CD14-positive monocyte (primary cell): ENCODE results near the gene BCR. TPM values are rescaled to one million over a fixed set of nuclear protein-coding genes. Genes with fewer than 3 reads are reported as not detected.

Source experiments
- DNase-seq, 3 donors: peaks; one replicate each; pipeline ENCODE4 v3.0.0-alpha.2; 2011 to 2022
- H2AFZ ChIP-seq: 2 replicates; pipeline ENCODE4 v1.6.0; 2012; ENCODE audit warnings: mild to moderate bottlenecking, low read depth, low read length, inconsistent platforms; ENCODE audit not compliant: insufficient read depth, poor library complexity, severe bottlenecking
- H3K27ac ChIP-seq, 2 donors: 1 replicate in 1 of 2; 2 replicates in 1 of 2; pipeline ENCODE4 v1.5.1; 2012 to 2013; ENCODE audit warnings: low read length in 2 of 2, control low read depth in 1 of 2, inconsistent platforms in 1 of 2, low read depth in 1 of 2, mild to moderate bottlenecking in 1 of 2
- H3K27me3 ChIP-seq, 2 donors: one replicate each; pipeline versions ENCODE4 v1.6.0 to v1.6.1; 2011 to 2013; ENCODE audit warnings: low read length in 2 of 2; ENCODE audit not compliant: control insufficient read depth in 2 of 2, insufficient read depth in 2 of 2
- H3K36me3 ChIP-seq, 2 donors: replicated peaks in 1 of 2; 1 replicate in 1 of 2; 2 replicates in 1 of 2; pipeline versions ENCODE4 v1.5.1 to v1.6.1; 2012 to 2013; ENCODE audit warnings: low read length in 2 of 2, control low read depth in 1 of 2, inconsistent platforms in 1 of 2, mild to moderate bottlenecking in 1 of 2; ENCODE audit not compliant: insufficient read depth in 2 of 2, control insufficient read depth in 1 of 2
- H3K4me1 ChIP-seq, 2 donors: 1 replicate in 1 of 2; 2 replicates in 1 of 2; pipeline versions ENCODE4 v1.5.1 to v1.6.1; 2012 to 2013; ENCODE audit warnings: low read length in 2 of 2, control low read depth in 1 of 2, inconsistent platforms in 1 of 2, mild to moderate bottlenecking in 1 of 2, moderate library complexity in 1 of 2; ENCODE audit not compliant: insufficient read depth in 2 of 2, control insufficient read depth in 1 of 2
- H3K4me2 ChIP-seq: replicated peaks from 2 replicates; pipeline ENCODE3; 2012; ENCODE audit warnings: low read length, moderate library complexity, mild to moderate bottlenecking; ENCODE audit not compliant: poor library complexity, severe bottlenecking; ENCODE audit errors: extremely low read depth
- H3K4me3 ChIP-seq, 3 experiments: fragments of 200-600 bp in 1 of 3; sonication (generic) in 1 of 3; replicated peaks in 1 of 3; 1 replicate in 2 of 3; 2 replicates in 1 of 3; pipeline ENCODE4 v1.5.1; 2011 to 2013; ENCODE audit warnings: low read length in 3 of 3, mild to moderate bottlenecking in 3 of 3, control low read depth in 2 of 3, low read depth in 2 of 3, inconsistent platforms in 1 of 3, moderate library complexity in 1 of 3
- H3K79me2 ChIP-seq: 2 replicates; pipeline ENCODE4 v1.6.0; 2012; ENCODE audit warnings: mild to moderate bottlenecking, control low read depth, inconsistent platforms, low read length, moderate library complexity; ENCODE audit not compliant: insufficient read depth
- H3K9ac ChIP-seq: 2 replicates; pipeline ENCODE4 v1.6.0; 2017; ENCODE audit warnings: low read length, mild to moderate bottlenecking; ENCODE audit not compliant: insufficient read depth, poor library complexity, severe bottlenecking
- H3K9me3 ChIP-seq, 2 donors: replicated peaks in 1 of 2; 1 replicate in 1 of 2; 2 replicates in 1 of 2; pipeline versions ENCODE4 v1.5.1 to v1.6.1; 2012 to 2013; ENCODE audit warnings: low read length in 2 of 2, control low read depth in 1 of 2; ENCODE audit not compliant: control insufficient read depth in 1 of 2, insufficient read depth in 1 of 2
- H4K20me1 ChIP-seq: 2 replicates; pipeline ENCODE4 v1.6.0; 2012; ENCODE audit warnings: mild to moderate bottlenecking, low read length, control low read depth, moderate library complexity; ENCODE audit not compliant: insufficient read depth
- H3K27ac Mint-ChIP-seq, 7 donors: one replicate each; pipeline ENCODE4 v1.8.0; 2020; ENCODE audit warnings: mild to moderate bottlenecking in 7 of 7, mixed read lengths in 7 of 7, moderate library complexity in 6 of 7, inconsistent platforms in 2 of 7
- H3K27me3 Mint-ChIP-seq, 3 donors: one replicate each; pipeline ENCODE4 v1.8.0; 2021 to 2022; ENCODE audit warnings: low read depth in 3 of 3, mild to moderate bottlenecking in 3 of 3, mixed read lengths in 3 of 3, moderate library complexity in 3 of 3, inconsistent platforms in 1 of 3
- H3K36me3 Mint-ChIP-seq, 2 donors: one replicate each; pipeline ENCODE4 v1.8.0; 2020; ENCODE audit warnings: mixed read lengths in 2 of 2, inconsistent platforms in 1 of 2, mild to moderate bottlenecking in 1 of 2
- H3K4me1 Mint-ChIP-seq: one replicate; pipeline ENCODE4 v1.8.0; 2020; ENCODE audit warnings: mild to moderate bottlenecking, mixed read lengths
- H3K4me3 Mint-ChIP-seq, 2 donors: one replicate each; pipeline ENCODE4 v1.8.0; 2020; ENCODE audit warnings: mild to moderate bottlenecking in 2 of 2, mixed read lengths in 2 of 2, moderate library complexity in 1 of 2
- H3K9me3 Mint-ChIP-seq, 7 donors: one replicate each; pipeline ENCODE4 v1.8.0; 2020 to 2022; ENCODE audit warnings: mixed read lengths in 7 of 7, mild to moderate bottlenecking in 6 of 7, moderate library complexity in 6 of 7, inconsistent platforms in 2 of 7
- CTCF ChIP-seq: fragments of 200-600 bp; IDR thresholded peaks from one replicate; pipeline ENCODE4 v1.8.0; 2022; ENCODE audit warnings: antibody characterized with exemption, mild to moderate bottlenecking
- WGBS: methylation state at CpG from one replicate; pipeline ENCODE4 v1.1.5; 2013; ENCODE audit warnings: missing lambda C conversion rate; ENCODE audit not compliant: insufficient coverage; 5-methylcytosine and 5-hydroxymethylcytosine counted together
- intact Hi-C, 2 donors: fragments of 100-400 bp; cut with micrococcal nuclease; formaldehyde crosslinking; loops; one replicate each; pipeline versions ENCODE4 v1.15.0 to v1.15.1; 2023
- polyA plus RNA-seq, 3 donors: library from polyadenylated mRNA; depleted of rRNA in 1 of 3; unstranded in 2 of 3; stranded (reverse) in 1 of 3; fragments of 300-500 nt in 2 of 3; fragments of >200 nt in 1 of 3; fragmentation: Illumina TruSeq in 2 of 3; gene quantifications; 1 replicate in 2 of 3; 2 replicates in 1 of 3; pipeline ENCODE4 v1.2.3, GENCODE V29; 2012 to 2021

BCR gene
- polyA plus RNA-seq, 3 donors, result 0.97 to 20.9 (median 0.97) TPM

GRCh38 chr22:23210428-23211170 lies 30.3 kb downstream of the BCR start:
- Histone ChIP-seq H3K9me3 (no peaks in the 10 kb centered on the region), H3K27ac (no peak overlapping the region), H2AFZ (no peak overlapping the region), H3K9ac (no peak overlapping the region), H3K36me3 (peaks cover 0 to 25% of the 10 kb centered on the region in 2 donors), H3K4me3 (no peak overlapping the region), H3K4me2 (no peak overlapping the region), H3K79me2 (peaks cover 96% of the 10 kb centered on the region), H3K27me3 (no peaks in the 10 kb centered on the region), H4K20me1 (peaks cover 70% of the 10 kb centered on the region), H3K4me1 (peaks cover 5 to 7% of the 10 kb centered on the region in 2 donors)
- H3K4me1 Mint-ChIP-seq, result peaks cover 38% of the 10 kb centered on the region
- WGBS, result no CpG with 5 or more reads among the region's 6 CpGs
- no peak for TF ChIP-seq CTCF
- no peak overlapping the region for H3K27ac Mint-ChIP-seq
- no peak for DNase-seq
- peaks cover 0 to 2% (median 0%) of the 10 kb centered on the region in 3 donors for H3K27me3 Mint-ChIP-seq
- intact Hi-C loops, result no loop called here
- no peak overlapping the region for H3K4me3 Mint-ChIP-seq
- no peaks in the 10 kb centered on the region for H3K9me3 Mint-ChIP-seq
- H3K36me3 Mint-ChIP-seq, result peaks cover 18 to 37% of the 10 kb centered on the region in 2 donors

- WGBS, result 92% methylated on average over 2 of the region's 3 CpGs
- peaks cover 97% of the 10 kb centered on the region for H3K79me2 ChIP-seq
- no peak overlapping the region for H3K4me3 Mint-ChIP-seq
- H3K27me3 ChIP-seq, result no peaks in the 10 kb centered on the region
- no peak overlapping the region for H2AFZ ChIP-seq
- H3K4me2 ChIP-seq, result no peak overlapping the region
- peaks cover 15 to 18% of the 10 kb centered on the region in 2 donors for H3K4me1 ChIP-seq
- no peak for DNase-seq
- H3K9me3 ChIP-seq, result no peaks in the 10 kb centered on the region
- no peak overlapping the region for H3K27ac Mint-ChIP-seq
- peaks cover 0 to 2% (median 0%) of the 10 kb centered on the region in 3 donors for H3K27me3 Mint-ChIP-seq
- H3K4me1 Mint-ChIP-seq, result peaks cover 49% of the 10 kb centered on the region
- H4K20me1 ChIP-seq, result peaks cover 73% of the 10 kb centered on the region
- no peaks in the 10 kb centered on the region for H3K9me3 Mint-ChIP-seq
- no peak overlapping the region for H3K27ac ChIP-seq
- intact Hi-C loops, result no loop called here
- H3K9ac ChIP-seq, result peak overlapping the region; percentile 38
- H3K4me3 ChIP-seq, result no peak overlapping the region
- TF ChIP-seq CTCF, result no peak
- H3K36me3 Mint-ChIP-seq, result peaks cover 17 to 29% of the 10 kb centered on the region in 2 donors
- peaks cover 0 to 18% of the 10 kb centered on the region in 2 donors for H3K36me3 ChIP-seq
Observed at GRCh38 chr22:23211622-23212021, 31.3 kb downstream of the BCR start.
